Activated T-helper 1 cell treated with anti-CD3 and anti-CD28 coated beads, Interleukin-2, amount 50 U/mL, for 16 hours (primary cell): Measurements from ENCODE around the gene BORCS8.
A peak's percentile ranks its signal among the peaks of the same experiment; 100 is the strongest.
"Not testable (repeated sequence)": the region's sequence is repeated elsewhere in the genome, so short reads cannot be mapped to it uniquely, and the experiment has no call there.

ENCODE experiments used
- DNase-seq, 2 donors: peaks; one replicate each; pipeline ENCODE4 v3.0.0-alpha.2; 2020; ENCODE audit warnings: low read depth in 1 of 2, low spot score in 1 of 2

The BORCS8 gene

GRCh38 chr19:19151418-19151817, 40.5 kb downstream of the BORCS8 start:
- DNase-seq, result no peak

DNA sequence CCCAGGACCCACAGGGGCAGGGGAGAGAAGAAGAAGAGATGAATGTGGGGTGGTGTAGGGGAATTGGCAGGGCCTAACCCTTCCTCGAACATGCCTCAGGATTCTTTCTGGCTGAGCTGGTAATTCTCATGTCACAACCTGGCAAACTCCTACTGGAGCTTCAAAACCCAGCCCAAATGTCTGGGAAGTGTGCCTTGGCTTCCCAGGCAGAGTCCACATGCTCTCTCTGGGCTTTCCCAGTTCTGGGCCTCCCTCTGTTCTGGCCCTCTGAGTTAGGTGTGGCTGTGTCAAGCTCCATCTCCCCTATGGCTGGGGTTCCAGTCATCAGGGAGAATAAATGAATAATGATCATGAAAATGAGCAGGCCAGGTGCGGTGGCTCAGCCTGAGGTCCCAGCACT, 42.5 kb downstream of the BORCS8 start:
- no peak for DNase-seq

DNA sequence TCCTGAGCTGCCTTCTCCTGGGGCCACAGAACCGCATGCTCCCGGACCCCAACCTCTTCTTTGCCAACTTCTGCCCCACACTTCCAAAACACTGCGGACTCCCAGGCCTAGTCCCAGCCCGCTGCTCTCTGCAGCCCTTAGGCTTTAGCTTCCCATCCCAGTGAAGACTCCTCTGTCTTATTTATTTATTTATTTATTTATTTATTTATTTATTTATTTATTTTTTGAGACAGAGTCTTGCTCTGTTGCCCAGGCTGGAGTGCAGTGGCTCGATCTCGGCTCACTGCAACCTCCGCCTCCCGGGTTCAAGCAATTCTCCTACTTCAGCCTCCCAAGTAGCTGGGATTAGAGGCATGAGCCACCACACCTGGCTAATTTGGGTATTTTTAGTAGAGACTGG, 43.4 kb downstream of the BORCS8 start:
- DNase-seq, result not testable (repeated sequence)

DNA sequence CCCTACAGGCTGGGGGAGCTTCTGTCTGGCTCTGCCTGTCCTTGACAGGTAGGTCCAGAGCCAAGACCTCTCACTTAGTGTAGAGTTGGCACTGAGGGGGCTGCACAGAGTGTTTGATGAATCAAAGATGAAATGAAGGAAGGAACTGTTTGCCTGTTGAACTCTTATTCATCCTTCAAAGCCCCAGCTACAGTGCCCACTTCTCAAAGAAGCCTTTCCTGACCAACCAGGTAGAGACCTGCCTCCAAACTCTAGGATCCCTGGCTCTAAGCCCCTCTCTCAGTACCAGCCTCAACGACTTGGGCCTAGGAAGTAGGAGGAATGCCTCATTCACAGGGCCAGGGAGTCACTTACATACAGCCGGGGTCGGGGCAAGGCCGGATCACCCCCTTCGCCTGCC, 44.6 kb downstream of the BORCS8 start:
- no peak for DNase-seq

- no peak for DNase-seq
Observed at GRCh38 chr19:19146865-19147264, 45.1 kb downstream of the BORCS8 start.

DNA sequence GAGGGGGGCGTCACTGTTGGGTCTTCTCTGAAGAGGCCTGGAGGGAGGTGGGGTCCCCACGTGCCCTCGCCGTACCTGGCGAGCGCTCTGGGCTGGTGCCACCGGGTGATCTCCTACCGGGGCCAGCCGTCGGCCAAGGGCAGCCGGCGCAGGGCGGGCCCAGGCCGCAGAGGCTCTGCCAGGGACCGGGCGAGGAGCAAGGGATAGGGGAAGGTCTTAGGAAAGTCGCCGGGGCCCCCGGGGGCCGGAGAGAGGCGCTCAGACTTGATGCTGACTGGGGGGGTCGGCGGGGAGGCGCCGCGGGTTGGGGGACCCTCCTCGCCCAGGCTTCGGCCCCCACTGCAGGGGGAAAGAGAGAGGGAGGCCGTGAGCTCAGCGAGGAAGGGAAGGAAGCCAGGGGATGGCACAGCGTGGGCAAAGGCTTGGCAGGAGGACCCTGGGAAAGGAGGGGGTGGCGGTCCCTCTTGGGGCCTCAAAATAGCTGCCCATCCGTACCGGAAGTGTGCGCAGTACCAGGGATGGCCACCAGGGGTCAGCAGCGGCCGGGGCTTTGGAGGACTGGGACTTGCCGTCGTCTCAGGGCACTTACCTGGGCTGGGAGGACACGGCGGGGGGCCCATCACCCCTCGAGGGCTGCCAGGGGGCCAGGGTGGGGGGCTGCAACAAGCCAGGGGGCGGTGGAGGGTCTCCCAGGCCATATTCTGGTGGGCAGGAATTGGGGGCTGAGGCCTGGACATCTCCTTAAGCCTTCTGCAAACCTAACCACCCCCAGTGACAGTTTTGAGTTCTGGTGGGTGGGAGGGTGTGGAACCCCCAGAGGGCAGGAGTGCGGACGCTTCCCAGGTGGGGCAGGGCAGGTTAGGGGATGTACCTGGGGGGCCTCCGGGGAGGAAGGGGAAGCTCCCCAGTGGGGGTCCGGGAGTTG, 46.0 kb downstream of the BORCS8 start:
- DNase-seq, result peak; percentile 78 to 86

- no peak for DNase-seq
Observed at GRCh38 chr19:19145281-19145680, 46.7 kb downstream of the BORCS8 start.

- DNase-seq, result no peak
Observed at GRCh38 chr19:19142347-19142746, 49.6 kb downstream of the BORCS8 start.

- DNase-seq, result no peak
Observed at GRCh38 chr19:19140476-19140875, 51.5 kb downstream of the BORCS8 start.

- DNase-seq, result no peak
Observed at GRCh38 chr19:19139876-19140229, 52.1 kb downstream of the BORCS8 start.

- DNase-seq, result peak; percentile 86 to 91
Observed at GRCh38 chr19:19138109-19138981, 53.6 kb downstream of the BORCS8 start, which contains the start of gene TMEM161A. Gene TMEM161A (minus strand): TSS chr19:19138478. CDS start chr19:19138428, 50 bp downstream.

- DNase-seq, result no peak
Observed at GRCh38 chr19:19137556-19138108, 54.3 kb downstream of the BORCS8 start.

DNA sequence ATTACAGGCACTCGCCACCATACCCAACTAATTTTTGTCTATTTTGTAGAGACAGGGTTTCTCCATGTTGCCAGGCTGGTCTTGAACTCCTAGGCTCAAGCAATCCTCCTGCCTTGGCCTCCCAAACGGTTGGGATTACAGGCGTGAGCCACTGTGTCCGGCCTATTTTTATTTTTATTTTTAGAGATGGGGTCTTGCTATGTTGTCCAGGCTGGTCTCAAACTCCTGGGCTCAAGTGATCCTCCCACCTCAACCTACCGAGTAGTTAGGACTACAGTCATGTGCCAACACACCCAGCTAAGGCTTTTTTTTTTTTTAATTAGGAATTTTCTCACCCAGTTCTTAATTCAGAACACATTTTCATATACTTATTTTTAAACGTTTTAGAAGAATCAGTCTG, 56.2 kb downstream of the BORCS8 start:
- not testable (repeated sequence) for DNase-seq

DNA sequence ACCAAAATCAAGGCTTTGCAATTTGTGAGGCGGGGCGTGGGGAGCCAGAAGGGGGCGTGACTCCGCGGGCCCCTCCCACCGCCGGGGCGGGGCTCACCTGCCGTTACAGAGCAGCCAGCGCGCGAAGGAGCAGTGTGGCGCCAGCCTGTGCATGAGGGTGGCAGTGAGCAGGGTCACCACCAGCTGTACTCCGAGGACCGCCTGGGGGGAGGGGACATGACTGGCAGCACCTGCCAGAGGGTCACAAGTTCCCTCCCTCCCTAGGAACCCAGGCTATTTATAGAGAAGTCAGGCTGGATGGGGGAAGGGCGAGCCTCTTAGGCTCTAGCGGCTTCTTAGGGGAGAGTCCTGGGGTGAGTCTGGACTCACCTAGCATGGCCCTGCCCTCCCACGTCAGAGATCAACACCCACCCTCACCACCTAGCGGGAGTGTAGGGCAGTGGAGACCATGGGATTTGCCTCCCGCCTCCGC, 57.2 kb downstream of the BORCS8 start:
- no peak for DNase-seq

DNA sequence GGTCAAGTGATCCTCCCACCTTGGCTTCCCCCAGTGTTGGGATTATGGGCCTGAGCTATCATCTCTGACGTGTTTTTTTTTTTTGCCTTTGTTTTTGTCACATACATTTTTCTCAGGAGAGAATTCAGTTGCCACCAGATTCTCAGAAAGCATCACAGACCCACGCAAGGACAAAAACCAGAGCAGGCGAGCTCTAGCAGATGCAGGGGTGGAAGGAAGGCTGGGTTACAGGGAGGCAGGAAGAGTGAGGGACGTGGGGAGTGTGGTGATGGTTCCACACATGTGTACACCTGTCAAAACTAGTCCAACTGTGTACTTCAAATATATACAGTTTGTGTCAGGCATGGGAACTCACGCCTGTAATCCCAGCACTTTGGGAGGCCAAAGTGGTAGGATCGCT, 58.0 kb downstream of the BORCS8 start:
- no peak for DNase-seq

DNA sequence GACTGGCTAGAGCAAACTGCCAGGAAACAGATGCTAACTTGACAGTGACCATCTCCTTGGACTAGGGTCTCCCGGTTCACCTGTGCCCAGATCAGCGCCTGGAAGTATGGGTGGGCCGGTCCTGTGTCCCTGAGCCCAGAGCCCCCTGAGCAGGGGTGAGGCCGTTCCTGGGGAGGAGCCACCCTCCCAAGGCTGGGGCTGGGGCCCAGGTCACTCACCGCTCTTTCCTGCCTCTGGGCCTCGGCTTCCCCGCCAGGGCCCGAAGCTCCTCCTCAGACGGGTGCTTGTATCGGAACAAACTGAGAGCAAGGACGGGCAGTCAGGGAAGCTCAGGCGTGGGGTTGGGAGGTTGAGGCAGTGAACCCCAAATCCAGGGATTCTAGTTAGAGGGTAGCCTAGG, 59.0 kb downstream of the BORCS8 start:
- no peak for DNase-seq

DNA sequence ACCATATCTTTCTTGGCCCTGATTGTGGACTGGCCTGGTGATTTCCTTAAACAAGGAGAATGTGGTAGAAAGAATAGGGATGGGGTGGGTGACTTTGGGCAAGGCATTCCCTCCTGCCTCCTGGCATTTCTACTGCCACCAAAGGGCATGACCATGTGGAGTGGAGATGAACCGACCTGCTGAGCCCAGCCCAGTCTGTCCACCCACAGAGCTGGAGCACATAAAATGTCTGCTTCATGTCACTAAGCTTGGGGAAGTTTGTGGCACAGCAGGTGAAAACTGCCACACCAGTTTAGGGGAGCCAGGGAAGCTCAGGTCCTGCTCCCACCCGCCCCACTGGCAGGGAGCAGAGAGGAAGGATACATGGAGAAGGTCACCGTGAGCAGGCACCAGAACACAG, 60.0 kb downstream of the BORCS8 start:
- no peak for DNase-seq
